Gastrocnemius medialis (tissue), 4 donors: ENCODE data around the gene ZNF683. TPM values are rescaled to one million over a fixed set of nuclear protein-coding genes. Genes with fewer than 3 reads are reported as not detected.

Source experiments
- ATAC-seq, 2 donors: fragments of 150-250 bp; one replicate each; pipeline ENCODE4 v1.9.1; 2016
- DNase-seq, 2 donors: peaks; one replicate each; pipeline ENCODE4 v3.0.0-alpha.2; 2019
- H3K27ac ChIP-seq, 4 donors: fragments of 200-600 bp; sonication (generic); 1 replicate in 1 of 4; 2 replicates in 3 of 4; pipeline ENCODE4 v1.5.1; 2016 to 2018; ENCODE audit warnings: mild to moderate bottlenecking in 2 of 4, moderate library complexity in 1 of 4
- H3K27me3 ChIP-seq, 3 donors: fragments of 200-600 bp; sonication (generic) in 2 of 3; 1 replicate in 1 of 3; 2 replicates in 2 of 3; pipeline versions ENCODE4 v1.5.1 to v1.6.0; 2016 to 2019; ENCODE audit warnings: mild to moderate bottlenecking in 1 of 3, moderate library complexity in 1 of 3
- H3K36me3 ChIP-seq, 2 donors: fragments of 200-600 bp; sonication (generic) in 1 of 2; one replicate each; pipeline ENCODE4 v1.5.1; 2017 to 2018
- H3K4me1 ChIP-seq, 2 donors: fragments of 200-600 bp; sonication (generic) in 1 of 2; one replicate each; pipeline ENCODE4 v1.5.1; 2016 to 2017; ENCODE audit warnings: mild to moderate bottlenecking in 2 of 2
- H3K4me3 ChIP-seq, 4 donors: fragments of 200-600 bp; sonication (generic) in 3 of 4; 1 replicate in 1 of 4; 2 replicates in 3 of 4; pipeline ENCODE4 v1.5.1; 2016 to 2019; ENCODE audit warnings: mild to moderate bottlenecking in 2 of 4
- H3K9me3 ChIP-seq, 3 donors: fragments of 200-600 bp; sonication (generic) in 2 of 3; 1 replicate in 1 of 3; 2 replicates in 2 of 3; pipeline ENCODE4 v1.5.1; 2016 to 2019
- POLR2A ChIP-seq, 2 donors: fragments of 450-650 bp; IDR thresholded peaks; one replicate each; pipeline ENCODE4 v1.6.1; 2017; ENCODE audit warnings: antibody characterized with exemption in 2 of 2, mild to moderate bottlenecking in 2 of 2, moderate library complexity in 2 of 2
- in situ Hi-C, 4 donors: fragments of 200-750 bp; cut with MboI; loops; one replicate each; pipeline versions ENCODE4 v1.15.0 to v1.8.0; 2017; ENCODE audit warnings: low sequenced_read_pairs in 4 of 4
- intact Hi-C: fragments of 100-400 bp; cut with DNase I; formaldehyde crosslinking; loops from one replicate; pipeline ENCODE4 v1.15.1; 2023; ENCODE audit warnings: low total_unique reads
- total RNA-seq, 4 donors: library from RNA; depleted of rRNA; stranded (reverse); fragments of >200 nt; gene quantifications; one replicate each; pipeline versions ENCODE4 v1.1.0 to v1.2.3, GENCODE V29; 2016
- TF ChIP-seq, protein P1 (sequence below), 5 experiments: fragments of 450-650 bp in 3 of 5; fragments of 200-600 bp in 2 of 5; sonication (generic) in 2 of 5; IDR thresholded peaks in 4 of 5; conservative IDR thresholded peaks in 1 of 5; 1 replicate in 4 of 5; 2 replicates in 1 of 5; pipeline ENCODE4 v1.5.1; 2016 to 2019; ENCODE audit warnings: antibody characterized with exemption in 5 of 5, mild to moderate bottlenecking in 3 of 5, moderate library complexity in 3 of 5

The ZNF683 gene
- total RNA-seq, 4 donors from 2014 or later = not detected

DNA sequence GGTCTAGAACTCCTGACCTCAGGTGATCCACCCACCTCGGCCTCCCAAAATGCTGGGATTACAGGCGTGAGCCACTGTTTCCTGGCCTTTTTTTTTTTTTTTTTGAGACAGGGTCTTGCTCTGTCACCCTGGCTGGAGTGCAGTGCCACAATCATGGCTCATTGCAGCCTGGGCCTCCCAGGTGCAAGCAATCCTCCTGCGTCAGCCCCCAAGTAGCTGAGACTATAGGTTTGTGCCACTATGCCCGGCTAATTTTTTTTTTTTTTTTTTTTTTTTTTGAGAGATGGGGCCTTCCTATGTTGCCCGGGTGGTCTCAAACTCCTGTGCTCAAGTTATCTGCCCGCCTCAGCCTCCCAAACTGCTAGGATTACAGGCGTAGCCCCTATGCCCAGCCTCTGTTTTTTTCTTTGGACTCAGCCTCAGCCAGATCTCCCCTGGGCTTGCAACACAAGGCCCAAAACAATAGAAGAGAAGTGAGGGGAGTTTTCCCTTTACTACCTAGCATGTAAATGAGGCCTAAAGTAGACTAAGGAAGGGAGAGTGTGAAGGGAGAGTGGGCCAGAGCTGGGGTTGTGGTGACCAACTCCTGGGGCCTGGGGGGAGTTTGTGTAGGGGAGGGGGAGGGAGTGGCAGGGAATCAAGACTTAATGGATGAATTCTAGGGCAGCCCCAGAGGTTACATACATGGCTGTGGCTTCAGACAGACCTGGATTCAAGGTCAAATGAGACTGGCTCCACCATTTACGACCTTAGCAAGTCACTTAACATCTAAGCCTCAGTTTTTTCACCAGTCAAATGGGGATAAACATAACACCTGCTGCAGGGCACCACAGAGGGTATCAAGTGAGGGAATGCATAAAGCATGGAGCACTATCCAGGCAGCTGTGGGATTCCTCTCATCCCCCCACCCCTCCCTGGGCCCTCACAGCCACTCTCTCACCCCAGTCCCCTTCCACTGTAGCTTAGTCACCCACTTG lies 56.4 kb downstream of the ZNF683 start:
- TF ChIP-seq, protein P1, sequence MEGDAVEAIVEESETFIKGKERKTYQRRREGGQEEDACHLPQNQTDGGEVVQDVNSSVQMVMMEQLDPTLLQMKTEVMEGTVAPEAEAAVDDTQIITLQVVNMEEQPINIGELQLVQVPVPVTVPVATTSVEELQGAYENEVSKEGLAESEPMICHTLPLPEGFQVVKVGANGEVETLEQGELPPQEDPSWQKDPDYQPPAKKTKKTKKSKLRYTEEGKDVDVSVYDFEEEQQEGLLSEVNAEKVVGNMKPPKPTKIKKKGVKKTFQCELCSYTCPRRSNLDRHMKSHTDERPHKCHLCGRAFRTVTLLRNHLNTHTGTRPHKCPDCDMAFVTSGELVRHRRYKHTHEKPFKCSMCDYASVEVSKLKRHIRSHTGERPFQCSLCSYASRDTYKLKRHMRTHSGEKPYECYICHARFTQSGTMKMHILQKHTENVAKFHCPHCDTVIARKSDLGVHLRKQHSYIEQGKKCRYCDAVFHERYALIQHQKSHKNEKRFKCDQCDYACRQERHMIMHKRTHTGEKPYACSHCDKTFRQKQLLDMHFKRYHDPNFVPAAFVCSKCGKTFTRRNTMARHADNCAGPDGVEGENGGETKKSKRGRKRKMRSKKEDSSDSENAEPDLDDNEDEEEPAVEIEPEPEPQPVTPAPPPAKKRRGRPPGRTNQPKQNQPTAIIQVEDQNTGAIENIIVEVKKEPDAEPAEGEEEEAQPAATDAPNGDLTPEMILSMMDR (IDR thresholded peaks at IDR 0.05 in 4 of 5, conservative IDR thresholded peaks at IDR 0.05 in 1 of 5) = no peak
- no peak for TF ChIP-seq POLR2A (IDR thresholded peaks at IDR 0.05)
- Histone ChIP-seq H3K4me1 (peaks cover 1 to 3% of the 10 kb centered on the region in 2 donors), H3K27ac (no peak overlapping the region), H3K27me3 (no peaks in the 10 kb centered on the region), H3K9me3 (no peaks in the 10 kb centered on the region), H3K4me3 (no peak overlapping the region), H3K36me3 (no peaks in the 10 kb centered on the region)
- intact Hi-C loops (no loop called here), in situ Hi-C loops (no loop called here)
- DNase-seq (no peak), ATAC-seq (no peak)

DNA sequence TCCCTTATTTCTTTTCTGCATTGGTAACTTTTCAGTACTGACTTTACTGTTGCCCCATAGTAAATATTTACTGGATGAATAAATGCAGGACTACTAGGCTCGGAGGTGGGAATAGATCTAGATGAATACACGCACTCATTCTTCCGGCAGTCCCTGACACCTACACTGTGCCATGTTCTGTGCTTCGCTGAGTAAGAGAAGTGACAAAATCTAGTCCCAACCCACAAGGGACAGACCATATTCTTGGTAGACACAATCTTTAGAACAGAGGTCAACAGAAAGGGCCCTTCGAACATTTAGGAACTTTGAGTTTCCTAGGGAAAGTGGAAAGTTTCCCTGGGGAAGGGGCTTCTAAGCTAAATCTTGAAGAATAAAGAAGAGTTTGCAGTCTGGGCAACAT lies 58.0 kb downstream of the ZNF683 start:
- Histone ChIP-seq H3K27ac (no peak overlapping the region), H3K27me3 (no peaks in the 10 kb centered on the region), H3K36me3 (no peaks in the 10 kb centered on the region), H3K9me3 (no peaks in the 10 kb centered on the region), H3K4me3 (no peak overlapping the region), H3K4me1 (no peaks in the 10 kb centered on the region)
- no peak for TF ChIP-seq POLR2A (IDR thresholded peaks at IDR 0.05)
- TF ChIP-seq, protein P1 (IDR thresholded peaks at IDR 0.05 in 4 of 5, conservative IDR thresholded peaks at IDR 0.05 in 1 of 5) = no peak
- in situ Hi-C loops = no loop called here
- intact Hi-C loops = no loop called here
- no peak for DNase-seq
- no peak for ATAC-seq

Other genes starting within 250 kb of the ZNF683 start
- 1 to 10 TPM; 3.1 to 5.2 (median 4.2) TPM for gene FAM110D, start 213.7 kb downstream of the ZNF683 start, total RNA-seq
- not detected for gene C1orf232, start 203.8 kb downstream of the ZNF683 start, total RNA-seq
- 100 to 1,000 TPM in 2 of 4 donors, 10 to 100 TPM in 2; 39.6 to 135 (median 97.3) TPM for gene ZNF593, start 202.8 kb downstream of the ZNF683 start, total RNA-seq
- under 1 TPM in 2 of 4 donors, not detected in 2; 0.66 TPM for gene ZNF593OS, start 200.9 kb downstream of the ZNF683 start, total RNA-seq
- 10 to 100 TPM; 23.7 to 50.6 (median 44.6) TPM for gene CNKSR1, start 195.3 kb downstream of the ZNF683 start, total RNA-seq
- not detected for gene CATSPER4, start 182.1 kb downstream of the ZNF683 start, total RNA-seq
- gene CEP85, start 138.6 kb downstream of the ZNF683 start, total RNA-seq = 10 to 100 TPM; 28.5 to 61.6 (median 41.3) TPM
- gene SH3BGRL3, start 92.7 kb downstream of the ZNF683 start, total RNA-seq = 10 to 100 TPM; 10.3 to 16.9 (median 13.1) TPM
- gene UBXN11, start 66.1 kb downstream of the ZNF683 start, total RNA-seq = 1 to 10 TPM; 2.7 to 3.8 (median 3.4) TPM
- 1 to 10 TPM in 2 of 4 donors, not detected in 2; 1.4 to 2.8 TPM for gene CD52, start 54.8 kb downstream of the ZNF683 start, total RNA-seq
- gene CRYBG2, start 18.6 kb downstream of the ZNF683 start, total RNA-seq = not detected
- not detected for gene LIN28A, start 38.1 kb upstream of the ZNF683 start, total RNA-seq
- 10 to 100 TPM; 12.1 to 30.7 (median 22.3) TPM for gene DHDDS, start 59.6 kb upstream of the ZNF683 start, total RNA-seq
- 100 to 1,000 TPM in 1 of 4 donors, 10 to 100 TPM in 3; 68.2 to 136 (median 88.4) TPM for gene HMGN2, start 99.7 kb upstream of the ZNF683 start, total RNA-seq
- gene RPS6KA1, start 157.0 kb upstream of the ZNF683 start, total RNA-seq = 1 to 10 TPM; 1.5 to 3.5 (median 3.0) TPM